ENCODE data around the gene CACNG1. TPM values are rescaled to one million over a fixed set of nuclear protein-coding genes. Genes with fewer than 3 reads are reported as not detected.

CACNG1 gene
- total and polyA plus RNA-seq, 2 donors: 0.42 to 2.4 TPM

DNA sequence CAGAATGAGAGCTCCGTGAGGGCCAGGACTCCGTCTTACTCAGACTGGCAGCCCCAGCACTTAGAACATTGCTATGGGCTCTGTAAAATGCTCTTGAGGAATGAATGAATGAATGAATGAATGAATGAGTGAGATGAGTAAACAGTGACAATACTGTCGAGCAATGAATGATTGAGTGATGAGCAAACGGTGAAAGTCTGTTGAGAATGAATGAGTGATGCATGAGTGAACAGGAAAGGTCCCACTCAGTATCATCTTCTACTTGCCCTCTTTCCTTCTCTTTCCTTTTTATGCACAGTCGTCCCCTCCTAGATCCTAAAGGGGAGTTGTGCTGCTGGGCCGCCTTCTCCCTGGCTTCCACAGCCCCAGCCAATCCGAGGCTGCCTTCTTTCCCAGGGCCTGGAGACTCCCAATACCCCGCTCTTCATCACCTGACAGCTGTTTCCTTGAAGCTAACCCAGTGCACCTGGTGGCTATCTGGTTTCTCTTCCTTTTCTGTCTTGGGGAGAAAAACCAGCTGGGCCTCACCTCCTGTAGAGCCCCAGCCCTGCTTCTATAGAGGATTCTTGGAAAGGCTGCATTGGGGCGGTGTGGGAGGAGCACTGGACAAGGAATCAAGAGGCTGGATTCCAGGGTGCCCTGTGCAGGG is 32.7 kb upstream of the CACNG1 start:
- Histone ChIP-seq H3K36me3 (ENCODE audit: control insufficient read depth in 2 of 2, insufficient read depth in 2 of 2, low read length in 1 of 2) (no peaks in the 10 kb centered on the region), H3K4me1 (ENCODE audit: control insufficient read depth in 2 of 2, insufficient read depth in 2 of 2, low read length in 2 of 2) (no peaks in the 10 kb centered on the region), H3K4me3 (ENCODE audit: low read length in 2 of 2) (no peak overlapping the region), H3K27me3 (ENCODE audit: control insufficient read depth in 2 of 2, insufficient read depth in 1 of 2, low read length in 1 of 2) (peaks cover 0 to 7% of the 10 kb centered on the region in 2 donors), H3K27ac (ENCODE audit: low read depth in 1 of 2, low read length in 1 of 2) (no peak overlapping the region), H3K9me3 (ENCODE audit: control insufficient read depth in 2 of 2, insufficient read depth in 1 of 2, low read length in 1 of 2) (no peaks in the 10 kb centered on the region)
- WGBS: 84% methylated on average over 9 of the region's 9 CpGs
- no peak for DNase-seq (ENCODE audit: low read depth in 6 of 9, low spot score in 9 of 9)

DNA sequence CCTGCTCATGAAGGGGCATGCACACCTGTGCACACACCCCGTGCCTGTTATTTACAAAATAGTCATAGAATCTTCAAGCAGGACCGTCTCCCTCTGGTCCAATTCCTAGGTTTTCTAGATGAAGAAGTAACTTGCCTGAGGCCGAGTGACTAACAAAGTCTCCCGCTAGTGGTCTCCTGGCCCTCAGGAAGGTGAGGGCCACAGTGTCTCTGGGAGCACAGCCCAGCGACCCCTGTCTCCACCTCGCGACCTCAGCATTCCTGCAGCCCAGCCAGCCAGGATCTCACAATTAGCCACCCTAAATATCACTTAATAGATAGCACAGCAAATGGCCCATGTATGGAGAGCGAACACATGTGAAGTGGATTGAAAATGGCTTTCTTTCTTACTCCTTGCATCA is 30.5 kb upstream of the CACNG1 start:
- peaks cover 0 to 11% of the 10 kb centered on the region in 2 donors for H3K27me3 ChIP-seq (ENCODE audit: control insufficient read depth in 2 of 2, insufficient read depth in 1 of 2, low read length in 1 of 2)
- 93% methylated on average over 8 of the region's 8 CpGs for WGBS

DNA sequence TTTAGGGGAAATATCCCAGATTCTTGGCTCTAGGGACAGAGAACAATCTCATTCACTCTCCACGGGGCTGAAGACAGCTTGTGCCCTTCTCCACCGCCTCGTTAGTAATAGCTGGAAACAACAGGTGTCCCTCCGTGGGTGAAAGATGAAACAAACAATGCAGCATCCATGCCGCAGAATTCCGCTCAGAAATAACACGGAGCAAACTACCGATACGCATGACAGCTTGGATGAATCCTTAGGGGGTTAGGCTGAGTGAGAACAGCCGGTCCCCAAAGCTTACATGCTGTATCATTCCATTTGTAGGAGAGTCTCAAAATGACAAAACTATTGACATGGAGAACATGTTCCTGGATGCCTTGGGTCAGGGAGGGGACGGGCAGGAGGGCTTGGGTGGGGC is 29.4 kb upstream of the CACNG1 start:
- no peaks in the 10 kb centered on the region for H3K4me1 ChIP-seq (ENCODE audit: control insufficient read depth in 2 of 2, insufficient read depth in 2 of 2, low read length in 2 of 2)
- no peak for DNase-seq (ENCODE audit: low read depth in 6 of 9, low spot score in 9 of 9)
- no peaks in the 10 kb centered on the region for H3K9me3 ChIP-seq (ENCODE audit: control insufficient read depth in 2 of 2, insufficient read depth in 1 of 2, low read length in 1 of 2)
- no peak overlapping the region for H3K4me3 ChIP-seq (ENCODE audit: low read length in 2 of 2)
- peaks cover 0 to 11% of the 10 kb centered on the region in 2 donors for H3K27me3 ChIP-seq (ENCODE audit: control insufficient read depth in 2 of 2, insufficient read depth in 1 of 2, low read length in 1 of 2)
- 92% methylated on average over 11 of the region's 11 CpGs for WGBS
- H3K36me3 ChIP-seq (ENCODE audit: control insufficient read depth in 2 of 2, insufficient read depth in 2 of 2, low read length in 1 of 2): no peaks in the 10 kb centered on the region
- H3K27ac ChIP-seq (ENCODE audit: low read depth in 1 of 2, low read length in 1 of 2): no peak overlapping the region

More for the DNA sequence above, 30.5 kb upstream of the CACNG1 start:
- H3K9me3 ChIP-seq (ENCODE audit: control insufficient read depth in 2 of 2, insufficient read depth in 1 of 2, low read length in 1 of 2): no peaks in the 10 kb centered on the region
- DNase-seq (ENCODE audit: low read depth in 6 of 9, low spot score in 9 of 9): no peak
- H3K27ac ChIP-seq (ENCODE audit: low read depth in 1 of 2, low read length in 1 of 2): no peak overlapping the region
- no peaks in the 10 kb centered on the region for H3K4me1 ChIP-seq (ENCODE audit: control insufficient read depth in 2 of 2, insufficient read depth in 2 of 2, low read length in 2 of 2)
- H3K36me3 ChIP-seq (ENCODE audit: control insufficient read depth in 2 of 2, insufficient read depth in 2 of 2, low read length in 1 of 2): no peaks in the 10 kb centered on the region
- H3K4me3 ChIP-seq (ENCODE audit: low read length in 2 of 2): no peak overlapping the region

DNA sequence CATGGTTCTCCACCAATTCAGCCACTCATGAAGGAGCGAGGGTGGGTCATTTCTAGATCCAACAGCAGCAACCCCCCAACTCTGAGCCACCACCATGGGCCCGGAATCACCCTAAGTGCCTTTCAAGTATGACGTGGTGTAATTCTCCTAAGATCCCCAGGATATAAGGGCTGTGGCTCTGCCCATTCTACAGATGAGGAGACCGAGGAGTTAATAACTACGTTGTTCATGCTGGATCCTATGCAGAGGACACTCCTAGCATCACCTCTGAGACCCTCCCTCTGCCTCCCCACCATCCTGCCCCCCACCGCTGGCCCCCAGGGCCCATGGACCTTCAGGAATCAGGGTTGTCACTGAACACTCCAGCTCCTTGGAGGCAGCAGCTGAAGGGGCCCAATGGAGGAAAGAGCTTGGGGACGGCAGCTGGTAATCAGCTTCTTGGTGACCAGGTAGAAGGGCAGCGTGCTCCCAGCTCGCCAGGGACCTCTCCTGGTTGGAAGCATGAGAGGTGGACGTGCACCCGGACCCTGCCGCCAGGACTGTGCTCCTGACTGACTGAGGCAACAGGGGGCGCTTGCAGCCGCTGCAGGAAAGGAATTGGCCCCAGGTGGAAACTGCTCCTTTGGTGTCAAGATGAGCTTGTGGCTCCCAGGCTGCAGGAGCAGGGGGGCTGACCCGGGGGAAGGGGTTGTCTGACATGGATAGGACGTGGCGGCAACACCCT is 28.2 kb upstream of the CACNG1 start:
- H3K4me3 ChIP-seq (ENCODE audit: low read length in 2 of 2): no peak overlapping the region
- H3K27me3 ChIP-seq (ENCODE audit: control insufficient read depth in 2 of 2, insufficient read depth in 1 of 2, low read length in 1 of 2): peaks cover 0 to 11% of the 10 kb centered on the region in 2 donors
- no peaks in the 10 kb centered on the region for H3K4me1 ChIP-seq (ENCODE audit: control insufficient read depth in 2 of 2, insufficient read depth in 2 of 2, low read length in 2 of 2)
- no peaks in the 10 kb centered on the region for H3K36me3 ChIP-seq (ENCODE audit: control insufficient read depth in 2 of 2, insufficient read depth in 2 of 2, low read length in 1 of 2)
- WGBS: 79% methylated on average over 17 of the region's 17 CpGs
- H3K27ac ChIP-seq (ENCODE audit: low read depth in 1 of 2, low read length in 1 of 2): no peak overlapping the region
- no peak for DNase-seq (ENCODE audit: low read depth in 6 of 9, low spot score in 9 of 9)
- H3K9me3 ChIP-seq (ENCODE audit: control insufficient read depth in 2 of 2, insufficient read depth in 1 of 2, low read length in 1 of 2): no peaks in the 10 kb centered on the region

DNA sequence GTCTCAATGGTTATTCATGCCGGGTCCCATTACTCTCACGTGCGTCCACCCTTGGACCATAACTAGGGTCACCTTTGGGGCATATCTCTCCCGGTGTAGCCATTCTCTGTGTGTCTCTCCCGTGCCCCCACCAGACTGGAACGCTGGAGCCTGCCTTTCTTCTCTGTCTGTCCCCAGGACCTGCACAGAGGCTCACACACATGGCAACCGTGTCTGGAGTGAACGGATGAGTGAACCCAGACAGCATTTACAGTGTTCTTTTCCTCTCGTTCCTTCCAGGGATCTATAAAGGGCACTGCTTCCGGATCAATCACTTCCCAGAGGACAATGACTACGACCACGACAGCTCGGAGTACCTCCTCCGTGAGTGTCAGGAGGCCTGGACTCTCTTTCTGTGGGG is 26.4 kb upstream of the CACNG1 start:
- no peak for DNase-seq (ENCODE audit: low read depth in 6 of 9, low spot score in 9 of 9)
- Histone ChIP-seq H3K27ac (ENCODE audit: low read depth in 1 of 2, low read length in 1 of 2) (no peak overlapping the region), H3K36me3 (ENCODE audit: control insufficient read depth in 2 of 2, insufficient read depth in 2 of 2, low read length in 1 of 2) (no peaks in the 10 kb centered on the region), H3K27me3 (ENCODE audit: control insufficient read depth in 2 of 2, insufficient read depth in 1 of 2, low read length in 1 of 2) (peaks cover 0 to 11% of the 10 kb centered on the region in 2 donors), H3K4me3 (ENCODE audit: low read length in 2 of 2) (no peak overlapping the region), H3K4me1 (ENCODE audit: control insufficient read depth in 2 of 2, insufficient read depth in 2 of 2, low read length in 2 of 2) (no peaks in the 10 kb centered on the region), H3K9me3 (ENCODE audit: control insufficient read depth in 2 of 2, insufficient read depth in 1 of 2, low read length in 1 of 2) (no peaks in the 10 kb centered on the region)
- WGBS: 95% methylated on average over 14 of the region's 14 CpGs

DNA sequence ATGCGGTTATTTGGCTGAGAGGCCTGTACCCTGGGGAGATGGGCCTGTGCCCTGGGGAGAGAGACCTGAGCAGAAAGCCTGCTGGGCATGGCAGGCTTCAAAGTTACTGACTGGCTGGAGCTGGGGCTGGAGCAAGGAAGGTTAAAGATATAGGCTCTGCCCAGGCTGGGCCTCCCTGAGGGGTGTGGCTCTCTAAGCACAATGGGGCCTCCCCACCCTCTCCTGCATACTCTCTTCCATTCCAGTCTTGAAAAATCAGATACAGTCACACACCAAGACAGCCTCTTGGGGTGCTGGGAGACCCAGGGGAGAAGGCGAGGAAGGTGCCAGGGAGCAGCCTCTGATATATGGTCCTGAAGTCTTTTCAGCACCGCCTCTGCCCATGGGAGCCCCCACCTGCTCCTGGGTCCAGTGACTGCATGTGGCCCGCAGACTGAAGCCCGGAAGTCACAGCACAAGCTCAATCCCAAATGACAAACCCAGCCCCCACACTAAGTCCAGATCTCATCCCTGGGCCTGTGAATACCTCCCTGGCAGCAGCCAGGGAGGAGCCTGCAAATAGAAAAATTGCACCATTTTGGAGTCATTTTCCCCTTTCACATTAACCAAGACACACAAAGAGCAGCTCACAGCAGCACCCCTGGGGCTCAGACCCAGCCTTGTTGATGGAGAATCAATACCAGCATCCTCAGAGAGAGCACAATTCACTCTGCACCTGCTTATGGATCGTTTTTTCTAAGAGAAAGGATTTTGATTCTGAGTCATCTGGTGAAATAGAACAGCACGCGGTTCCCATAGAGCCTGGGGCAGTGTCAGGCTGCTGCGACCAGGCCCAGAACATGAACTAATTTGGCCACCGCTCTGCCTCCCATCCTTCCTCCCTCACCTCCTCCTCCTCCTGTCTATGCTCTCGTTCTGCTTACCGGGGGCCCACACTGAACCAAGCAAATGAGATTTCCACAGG is 25.6 kb upstream of the CACNG1 start:
- H3K4me3 ChIP-seq (ENCODE audit: low read length in 2 of 2): no peak overlapping the region
- H3K27ac ChIP-seq (ENCODE audit: low read depth in 1 of 2, low read length in 1 of 2): no peak overlapping the region
- no peaks in the 10 kb centered on the region for H3K4me1 ChIP-seq (ENCODE audit: control insufficient read depth in 2 of 2, insufficient read depth in 2 of 2, low read length in 2 of 2)
- H3K27me3 ChIP-seq (ENCODE audit: control insufficient read depth in 2 of 2, insufficient read depth in 1 of 2, low read length in 1 of 2): peaks cover 0 to 11% of the 10 kb centered on the region in 2 donors
- DNase-seq (ENCODE audit: low read depth in 6 of 9, low spot score in 9 of 9): no peak
- no peaks in the 10 kb centered on the region for H3K36me3 ChIP-seq (ENCODE audit: control insufficient read depth in 2 of 2, insufficient read depth in 2 of 2, low read length in 1 of 2)
- 95% methylated on average over 12 of the region's 12 CpGs for WGBS
- H3K9me3 ChIP-seq (ENCODE audit: control insufficient read depth in 2 of 2, insufficient read depth in 1 of 2, low read length in 1 of 2): no peaks in the 10 kb centered on the region

DNA sequence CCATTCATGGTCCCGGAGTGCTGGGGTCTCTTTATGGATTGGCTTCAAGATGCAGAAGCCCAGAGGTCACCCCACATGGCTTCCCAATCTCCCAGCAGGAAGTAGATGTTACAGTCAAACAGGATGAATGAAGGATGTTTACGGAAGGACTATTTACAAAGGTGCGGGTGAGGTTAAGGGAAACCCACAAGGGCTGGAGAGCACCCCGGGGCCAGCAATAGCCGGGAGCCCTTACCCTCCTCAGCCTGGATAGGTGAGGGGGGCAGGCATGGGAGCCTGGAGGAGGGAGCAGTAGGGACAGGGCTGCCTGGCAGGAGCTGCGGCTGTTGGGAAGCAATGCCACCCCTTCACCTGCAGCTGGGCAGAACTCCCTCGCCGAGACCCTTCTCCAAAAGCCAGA is 24.5 kb upstream of the CACNG1 start:
- H3K4me1 ChIP-seq (ENCODE audit: control insufficient read depth in 2 of 2, insufficient read depth in 2 of 2, low read length in 2 of 2): no peaks in the 10 kb centered on the region
- H3K27ac ChIP-seq (ENCODE audit: low read depth in 1 of 2, low read length in 1 of 2): no peak overlapping the region
- 86% methylated on average over 8 of the region's 8 CpGs for WGBS
- peaks cover 0 to 11% of the 10 kb centered on the region in 2 donors for H3K27me3 ChIP-seq (ENCODE audit: control insufficient read depth in 2 of 2, insufficient read depth in 1 of 2, low read length in 1 of 2)
- no peak overlapping the region for H3K4me3 ChIP-seq (ENCODE audit: low read length in 2 of 2)
- H3K36me3 ChIP-seq (ENCODE audit: control insufficient read depth in 2 of 2, insufficient read depth in 2 of 2, low read length in 1 of 2): no peaks in the 10 kb centered on the region
- no peak for DNase-seq (ENCODE audit: low read depth in 6 of 9, low spot score in 9 of 9)
- H3K9me3 ChIP-seq (ENCODE audit: control insufficient read depth in 2 of 2, insufficient read depth in 1 of 2, low read length in 1 of 2): no peaks in the 10 kb centered on the region

DNA sequence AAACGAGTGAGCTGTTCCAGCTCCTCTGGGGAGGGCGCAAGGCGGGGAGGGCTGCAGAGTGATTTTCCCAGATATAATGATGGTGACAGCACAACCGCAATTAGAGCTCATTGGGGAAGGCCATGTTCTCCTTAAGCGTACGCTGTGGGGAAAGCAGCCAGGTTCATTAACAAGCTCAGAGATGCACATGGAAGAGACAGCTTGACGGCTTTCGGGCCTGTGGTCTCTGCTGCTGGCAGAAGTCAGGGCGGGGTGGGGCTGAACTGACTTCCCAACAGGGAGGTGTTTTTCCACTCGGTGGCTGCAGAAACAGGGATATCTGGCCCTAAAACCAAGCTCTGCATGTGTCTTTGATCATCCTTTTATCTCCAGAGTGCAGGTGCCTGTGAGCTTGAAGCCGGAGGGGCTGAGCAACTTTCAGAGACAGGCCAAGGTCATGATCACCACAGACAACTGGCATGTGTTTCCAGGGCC is 24.0 kb upstream of the CACNG1 start:
- H3K27ac ChIP-seq (ENCODE audit: low read depth in 1 of 2, low read length in 1 of 2): no peak overlapping the region
- H3K4me1 ChIP-seq (ENCODE audit: control insufficient read depth in 2 of 2, insufficient read depth in 2 of 2, low read length in 2 of 2): no peaks in the 10 kb centered on the region
- 89% methylated on average over 11 of the region's 11 CpGs for WGBS
- no peak for DNase-seq (ENCODE audit: low read depth in 6 of 9, low spot score in 9 of 9)
- H3K27me3 ChIP-seq (ENCODE audit: control insufficient read depth in 2 of 2, insufficient read depth in 1 of 2, low read length in 1 of 2): peaks cover 0 to 11% of the 10 kb centered on the region in 2 donors
- no peak overlapping the region for H3K4me3 ChIP-seq (ENCODE audit: low read length in 2 of 2)
- no peaks in the 10 kb centered on the region for H3K36me3 ChIP-seq (ENCODE audit: control insufficient read depth in 2 of 2, insufficient read depth in 2 of 2, low read length in 1 of 2)
- no peaks in the 10 kb centered on the region for H3K9me3 ChIP-seq (ENCODE audit: control insufficient read depth in 2 of 2, insufficient read depth in 1 of 2, low read length in 1 of 2)
